Peyer's patch (tissue), 4 donors: ENCODE data around the gene SHB. TPM values are rescaled to one million over a fixed set of nuclear protein-coding genes. Genes with fewer than 3 reads are reported as not detected.

Experiments
- DNase-seq, 3 donors: peaks; one replicate each; pipeline ENCODE4 v3.0.0-alpha.2; 2017 to 2019
- H3K27ac ChIP-seq, 4 donors: fragments of 200-600 bp; sonication (generic); one replicate each; pipeline ENCODE4 v1.5.1; 2016 to 2019
- H3K27me3 ChIP-seq, 2 donors: fragments of 200-600 bp; sonication (generic); one replicate each; pipeline ENCODE4 v1.5.1; 2019
- H3K36me3 ChIP-seq, 3 donors: fragments of 200-600 bp; sonication (generic); one replicate each; pipeline ENCODE4 v1.5.1; 2016 to 2019
- H3K4me1 ChIP-seq, 4 donors: fragments of 200-600 bp; sonication (generic); one replicate each; pipeline ENCODE4 v1.5.1; 2016 to 2019
- H3K4me3 ChIP-seq, 4 donors: fragments of 200-600 bp; sonication (generic); 1 replicate in 3 of 4; 2 replicates in 1 of 4; pipeline ENCODE4 v1.5.1; 2016 to 2019; ENCODE audit warnings: mild to moderate bottlenecking in 1 of 4
- H3K9me3 ChIP-seq, 4 donors: fragments of 200-600 bp; sonication (generic); one replicate each; pipeline ENCODE4 v1.5.1; 2016 to 2019; ENCODE audit warnings: mild to moderate bottlenecking in 1 of 4
- CTCF ChIP-seq, 6 experiments: fragments of 450-650 bp in 4 of 6; fragments of 200-600 bp in 2 of 6; sonication (generic) in 1 of 6; IDR thresholded peaks; one replicate each; pipeline ENCODE4 v1.5.1; 2017 to 2019; ENCODE audit warnings: antibody characterized with exemption in 6 of 6, mild to moderate bottlenecking in 3 of 6, moderate library complexity in 1 of 6
- POLR2A ChIP-seq, 2 donors: fragments of 450-650 bp; IDR thresholded peaks; one replicate each; pipeline ENCODE4 v1.5.1; 2017; ENCODE audit warnings: antibody characterized with exemption in 2 of 2, mild to moderate bottlenecking in 2 of 2, moderate library complexity in 2 of 2
- total RNA-seq, 4 donors: library from RNA; depleted of rRNA; stranded (reverse); fragments of >200 nt; gene quantifications; one replicate each; pipeline ENCODE4 v1.1.0, GENCODE V29; 2016

The SHB gene
- total RNA-seq, 4 donors from 2014 or later = 14.5 to 31.1 (median 25.6) TPM

DNA sequence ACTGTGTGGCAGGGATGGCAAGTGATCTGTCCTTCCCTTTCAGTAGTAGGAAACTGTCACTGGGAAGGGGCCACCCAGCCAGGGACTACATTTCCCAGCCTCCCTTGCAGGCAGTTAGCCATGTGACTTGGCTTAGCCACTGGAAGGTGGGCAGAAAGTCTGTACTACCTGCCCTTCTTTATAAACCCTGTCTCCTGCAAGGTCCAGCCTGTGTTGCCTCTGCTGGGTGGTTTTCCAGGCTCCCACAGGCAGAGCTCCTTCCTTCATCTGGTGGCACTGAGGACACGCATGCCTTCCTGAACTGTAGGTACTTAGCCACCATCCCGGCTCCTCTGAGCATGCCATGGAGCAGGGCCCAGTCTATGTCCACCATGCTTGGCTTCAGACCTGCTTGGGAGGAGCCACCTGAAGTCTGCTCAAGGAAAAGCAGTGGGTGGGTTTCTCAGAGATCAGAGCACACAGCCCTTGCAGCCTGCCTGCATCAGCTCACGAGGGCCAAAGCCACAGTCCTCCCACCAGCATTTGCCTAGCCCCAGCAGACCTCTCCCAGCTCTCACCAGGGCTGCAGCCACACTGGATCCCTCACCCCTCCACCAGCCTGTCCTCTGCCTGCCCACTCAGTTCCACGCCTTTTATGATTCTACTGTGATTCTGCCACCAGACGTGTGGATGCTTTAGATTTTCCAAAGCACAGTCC, 148.4 kb downstream of the SHB start:
- Histone ChIP-seq H3K27ac (no peak overlapping the region), H3K4me3 (no peak overlapping the region), H3K27me3 (no peaks in the 10 kb centered on the region), H3K4me1 (no peaks in the 10 kb centered on the region), H3K36me3 (peaks cover 0 to 15% (median 0%) of the 10 kb centered on the region in 3 donors), H3K9me3 (no peaks in the 10 kb centered on the region)
- TF ChIP-seq CTCF (IDR thresholded peaks at IDR 0.05) = no peak
- TF ChIP-seq POLR2A (IDR thresholded peaks at IDR 0.05) = no peak
- DNase-seq = peak in 1 of 3 donors; percentile 49

DNA sequence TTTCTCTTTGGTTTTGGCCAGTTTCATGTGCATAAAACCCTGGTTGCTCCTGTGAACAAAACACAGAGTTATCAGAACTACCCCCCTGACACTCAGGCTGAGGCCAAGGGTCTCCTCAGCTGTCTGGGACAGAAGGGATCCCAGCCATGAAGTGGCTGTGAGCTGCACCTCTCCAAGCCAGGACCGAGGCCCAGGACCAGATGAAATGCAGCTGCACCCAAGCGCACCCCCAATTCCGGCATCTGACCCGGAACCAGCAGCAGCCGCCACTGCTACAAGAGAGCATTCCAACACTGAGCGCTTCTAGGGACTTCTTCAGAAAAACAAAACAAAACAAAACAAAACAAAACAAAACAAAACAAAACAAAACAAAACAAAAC, 149.1 kb downstream of the SHB start:
- peak in 1 of 3 donors; percentile 10 for DNase-seq
- Histone ChIP-seq H3K4me1 (no peaks in the 10 kb centered on the region), H3K4me3 (no peak overlapping the region), H3K27ac (no peak overlapping the region), H3K27me3 (no peaks in the 10 kb centered on the region), H3K36me3 (peaks cover 0 to 15% (median 0%) of the 10 kb centered on the region in 3 donors), H3K9me3 (no peaks in the 10 kb centered on the region)
- TF ChIP-seq POLR2A (IDR thresholded peaks at IDR 0.05) (no peak), CTCF (IDR thresholded peaks at IDR 0.05) (no peak)

- H3K36me3 ChIP-seq = peaks cover 0 to 15% (median 0%) of the 10 kb centered on the region in 3 donors
- DNase-seq = no peak
- no peaks in the 10 kb centered on the region for H3K9me3 ChIP-seq
- no peak for TF ChIP-seq CTCF (IDR thresholded peaks at IDR 0.05)
- no peak for TF ChIP-seq POLR2A (IDR thresholded peaks at IDR 0.05)
- H3K27me3 ChIP-seq = no peaks in the 10 kb centered on the region
- H3K4me3 ChIP-seq = no peak overlapping the region
- H3K4me1 ChIP-seq = no peaks in the 10 kb centered on the region
- H3K27ac ChIP-seq = no peak overlapping the region
Measured at GRCh38 chr9:37919246-37919955, 149.6 kb downstream of the SHB start.

DNA sequence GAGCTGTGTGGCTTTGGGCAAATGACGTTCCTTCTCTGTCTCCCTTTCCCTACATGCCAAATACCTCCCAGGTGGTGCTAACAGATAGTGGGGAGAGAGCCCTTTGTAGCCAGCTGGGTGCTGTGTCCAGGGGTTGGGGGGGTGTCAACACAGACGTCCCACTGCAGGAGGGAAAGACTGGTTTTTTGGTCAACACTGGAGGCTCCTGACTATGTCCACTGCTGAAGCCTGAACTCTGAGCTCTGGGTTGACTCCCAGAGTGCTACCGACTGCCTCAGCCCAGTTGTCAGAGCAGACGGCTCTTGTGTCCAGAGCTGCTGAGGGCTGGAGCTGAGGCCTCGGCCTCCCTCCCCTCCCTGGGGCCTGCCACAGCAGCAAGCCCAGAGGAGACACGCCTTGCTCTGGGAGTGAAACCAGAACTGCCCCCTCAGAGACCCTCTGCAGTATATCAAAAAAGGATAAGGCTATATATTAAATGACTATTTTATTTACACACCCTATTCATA, 150.3 kb downstream of the SHB start:
- Histone ChIP-seq H3K4me1 (no peaks in the 10 kb centered on the region), H3K27ac (no peak overlapping the region), H3K9me3 (no peaks in the 10 kb centered on the region), H3K27me3 (no peaks in the 10 kb centered on the region), H3K4me3 (no peak overlapping the region), H3K36me3 (peaks cover 0 to 15% (median 0%) of the 10 kb centered on the region in 3 donors)
- TF ChIP-seq POLR2A (IDR thresholded peaks at IDR 0.05) = no peak
- no peak for DNase-seq

GRCh38 chr9:37917801-37918664, 151.0 kb downstream of the SHB start:
- H3K4me1 ChIP-seq = no peaks in the 10 kb centered on the region
- H3K36me3 ChIP-seq = peaks cover 0 to 15% (median 0%) of the 10 kb centered on the region in 3 donors
- DNase-seq = no peak
- TF ChIP-seq POLR2A (IDR thresholded peaks at IDR 0.05) = no peak
- TF ChIP-seq CTCF (IDR thresholded peaks at IDR 0.05) = no peak
- no peak overlapping the region for H3K27ac ChIP-seq
- no peaks in the 10 kb centered on the region for H3K9me3 ChIP-seq
- no peaks in the 10 kb centered on the region for H3K27me3 ChIP-seq
- no peak overlapping the region for H3K4me3 ChIP-seq
